Testis (tissue), 2 donors: ENCODE data around the gene RGS11.

ENCODE experiments used
- CTCF ChIP-seq, 3 experiments: fragments of 450-650 bp in 2 of 3; fragments of 200-600 bp in 1 of 3; sonication (generic) in 1 of 3; IDR thresholded peaks; one replicate each; pipeline ENCODE4 v1.5.1; 2016 to 2019; ENCODE audit warnings: antibody characterized with exemption in 3 of 3, mild to moderate bottlenecking in 2 of 3, moderate library complexity in 1 of 3
- POLR2A ChIP-seq: fragments of 450-650 bp; IDR thresholded peaks from one replicate; pipeline ENCODE4 v1.6.1; 2017; ENCODE audit warnings: antibody characterized with exemption, mild to moderate bottlenecking, moderate library complexity

- TF ChIP-seq CTCF (IDR thresholded peaks at IDR 0.05) (no peak), POLR2A (no peak)
Observed at GRCh38 chr16:296806-297510, 21.2 kb upstream of the RGS11 start.
